GM18873 (cell line): ENCODE data around the gene OR2A1.
"Not testable (repeated sequence)": the region's sequence is repeated elsewhere in the genome, so short reads cannot be mapped to it uniquely, and the experiment has no call there.

Experiments used
- ATAC-seq: cut with Tn5 transposase; IDR thresholded peaks from one replicate; pipeline ENCODE4 v1.9.1; 2021; ENCODE audit warnings: mild to moderate bottlenecking, moderate library complexity, moderate number of reproducible peaks; ENCODE audit not compliant: unreplicated experiment, low FRiP score

OR2A1 gene

DNA sequence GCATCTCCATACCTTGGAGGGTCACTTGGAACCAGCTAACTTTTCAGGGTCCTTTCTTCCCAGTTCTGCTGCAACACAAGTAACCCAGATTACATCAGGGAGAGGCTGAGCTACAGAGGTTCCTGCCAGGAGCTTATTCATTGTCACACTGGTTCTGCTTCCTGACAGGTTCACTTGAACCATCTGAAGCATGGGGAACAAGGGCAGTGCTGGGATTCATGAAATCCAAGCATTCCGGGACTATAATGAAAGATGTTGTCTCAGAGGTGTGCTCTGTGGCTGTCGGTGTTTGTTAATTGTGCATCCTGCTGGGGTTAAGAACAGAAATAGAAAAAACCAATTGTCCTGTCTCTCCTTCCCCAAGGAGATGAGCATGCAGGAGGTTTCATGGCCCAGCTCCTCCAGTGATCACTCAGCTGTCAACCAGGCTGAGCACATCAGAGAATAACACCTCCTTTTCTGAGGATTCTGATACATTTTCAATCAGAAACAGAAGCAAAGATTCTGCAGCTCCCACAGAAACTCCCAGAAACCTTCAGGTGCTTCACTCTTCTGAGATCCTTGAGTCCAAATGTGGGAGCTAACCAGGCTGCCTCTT is at the start of gene OR2A1:
Gene OR2A1 (plus strand): TSS at position 548 of the 598 bp plus-strand sequence. CDS start 5,706 bp downstream, outside the sequence.
- not testable (repeated sequence) for ATAC-seq

- ATAC-seq = not testable (repeated sequence)
Observed at GRCh38 chr7:144264692-144265091, 47.5 kb upstream of the OR2A1 start, which contains the start of gene OR2A7. OR2A7 (minus strand) TSS chr7:144264792; CDS start chr7:144259628, 5,164 bp downstream.

DNA sequence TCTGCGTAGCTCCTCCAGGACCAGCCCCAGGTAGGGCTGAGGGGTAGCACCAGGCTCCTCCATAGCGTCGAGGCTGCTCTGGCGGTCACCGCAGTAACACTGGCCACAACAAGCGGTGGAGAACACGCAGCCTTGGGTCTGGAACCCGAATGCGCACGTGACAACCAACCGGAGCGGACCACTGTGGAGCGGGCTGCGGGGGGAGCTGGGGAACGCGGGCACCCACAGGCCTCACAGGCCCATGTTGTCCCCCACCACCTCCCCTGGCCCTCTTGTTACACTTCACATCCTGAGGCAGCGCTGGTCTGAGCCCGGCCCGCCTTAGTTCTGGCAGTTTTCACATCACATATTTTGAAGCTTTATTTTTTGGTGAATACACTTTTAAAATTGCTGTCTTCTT is 43.0 kb upstream of the OR2A1 start, which contains the start of gene CTAGE8:
Gene CTAGE8 (minus strand): TSS at position 101 of the 400 bp plus-strand sequence. CDS start 38 bp downstream, at position 63.
- ATAC-seq = not testable (repeated sequence)

DNA sequence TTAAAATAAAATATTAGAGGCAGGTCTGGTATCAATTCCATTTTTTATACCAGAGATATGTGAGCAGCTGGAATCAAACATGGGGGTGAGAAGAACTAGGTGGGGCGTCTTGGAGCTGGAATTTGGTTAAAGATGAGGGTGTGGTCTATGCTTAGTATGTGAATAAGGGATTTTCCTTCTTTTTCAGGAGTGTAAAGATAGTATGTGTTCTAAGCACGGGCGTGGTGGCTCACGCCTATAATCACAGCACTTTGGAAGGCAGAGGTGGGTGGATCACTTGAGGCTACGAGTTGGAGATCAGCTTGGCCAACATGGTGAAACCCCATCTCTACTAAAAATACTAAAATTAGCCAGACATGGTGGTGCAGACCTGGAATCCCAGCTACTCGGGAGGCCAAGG is 36.9 kb upstream of the OR2A1 start:
- not testable (repeated sequence) for ATAC-seq

- not testable (repeated sequence) for ATAC-seq
Observed at GRCh38 chr7:144280010-144280409, 32.2 kb upstream of the OR2A1 start.

DNA sequence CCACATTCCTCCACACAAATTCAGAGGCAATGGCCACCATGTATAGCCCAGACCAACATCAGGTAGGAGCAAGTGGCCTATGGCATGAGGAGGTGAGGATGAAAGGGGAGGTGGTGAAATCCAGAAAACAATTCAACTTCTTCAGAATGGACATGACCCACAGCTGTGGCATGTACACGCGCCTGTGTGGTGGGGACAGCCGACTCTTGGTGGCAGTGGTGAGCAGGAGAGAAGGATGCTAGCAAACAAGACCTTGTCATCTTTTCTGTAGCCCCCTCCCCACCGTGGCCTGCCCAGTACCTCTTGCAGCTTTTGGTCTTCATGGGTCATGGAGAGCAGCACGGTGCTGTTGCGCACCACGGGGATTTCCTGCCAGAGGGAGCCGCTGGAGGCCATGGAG is 30.2 kb upstream of the OR2A1 start:
- ATAC-seq = not testable (repeated sequence)

GRCh38 chr7:144282490-144282889 is 29.7 kb upstream of the OR2A1 start:
- not testable (repeated sequence) for ATAC-seq

GRCh38 chr7:144283716-144284115 is 28.5 kb upstream of the OR2A1 start:
- not testable (repeated sequence) for ATAC-seq

DNA sequence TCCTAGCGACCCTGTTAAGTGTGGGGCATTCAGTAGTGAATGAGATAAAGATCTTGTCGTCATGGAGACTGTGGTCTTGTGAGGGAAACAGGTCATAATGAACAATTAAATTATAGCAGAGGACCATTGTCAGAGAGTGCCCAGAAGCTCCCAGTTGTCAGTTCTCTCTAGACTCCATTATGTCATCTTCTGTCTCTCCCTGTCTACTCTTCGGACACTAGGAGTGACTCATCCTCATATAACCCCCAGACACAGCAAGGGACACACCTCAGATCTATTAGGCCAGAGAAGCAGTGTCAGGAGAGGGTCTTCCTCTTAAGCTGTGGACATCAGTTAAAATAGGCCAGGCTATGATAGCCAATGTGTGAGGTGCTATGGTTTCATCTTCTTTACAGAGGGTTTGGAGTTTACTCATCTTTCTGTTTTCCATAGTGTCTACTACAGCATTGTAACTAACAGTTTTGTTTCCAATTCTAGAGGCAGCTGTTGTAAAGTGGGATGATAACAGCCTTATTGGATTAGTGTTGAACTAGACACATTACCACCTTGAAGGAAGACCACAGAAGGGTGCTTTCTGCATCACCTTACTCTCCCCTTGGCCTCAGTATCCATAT is 24.9 kb upstream of the OR2A1 start:
- ATAC-seq = not testable (repeated sequence)

GRCh38 chr7:144291607-144292006 is 20.6 kb upstream of the OR2A1 start:
- ATAC-seq = not testable (repeated sequence)

GRCh38 chr7:144292384-144293161 is 19.6 kb upstream of the OR2A1 start:
- ATAC-seq = not testable (repeated sequence)

GRCh38 chr7:144293794-144294499 is 18.3 kb upstream of the OR2A1 start:
- ATAC-seq = peak; percentile 53

DNA sequence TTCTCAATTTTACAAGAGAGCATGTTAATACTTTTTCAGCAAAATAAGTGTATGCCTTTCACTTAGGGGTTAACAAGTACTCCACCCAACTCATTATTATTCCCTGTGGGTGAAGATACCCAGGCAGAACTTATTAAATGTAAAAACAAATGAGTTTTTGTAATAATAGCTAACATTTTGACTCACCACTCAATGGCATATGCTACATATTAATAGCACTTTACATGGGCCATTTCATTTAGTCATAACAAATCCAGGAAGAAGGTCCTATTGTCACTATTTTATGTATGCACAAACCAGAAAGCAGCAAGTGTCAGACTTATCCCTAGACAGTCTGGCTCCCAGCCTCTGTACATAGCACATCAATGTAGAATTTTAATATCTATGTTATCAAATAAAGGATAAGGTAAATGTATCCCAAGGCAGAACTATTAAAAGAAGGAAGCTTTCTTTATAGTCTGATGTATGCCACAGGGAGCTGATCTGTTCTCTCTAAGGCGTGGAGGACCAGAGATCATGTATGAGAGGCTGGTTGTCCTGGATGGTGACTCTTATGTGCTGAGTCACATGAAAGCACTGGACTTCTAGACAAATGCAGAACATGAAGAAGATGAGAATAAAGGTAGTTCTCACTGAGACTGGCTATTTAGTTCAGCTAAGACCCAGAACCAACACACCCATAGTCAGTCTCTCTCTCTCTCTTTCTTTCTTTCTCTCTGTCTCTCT is 9.5 kb upstream of the OR2A1 start:
- ATAC-seq = not testable (repeated sequence)

DNA sequence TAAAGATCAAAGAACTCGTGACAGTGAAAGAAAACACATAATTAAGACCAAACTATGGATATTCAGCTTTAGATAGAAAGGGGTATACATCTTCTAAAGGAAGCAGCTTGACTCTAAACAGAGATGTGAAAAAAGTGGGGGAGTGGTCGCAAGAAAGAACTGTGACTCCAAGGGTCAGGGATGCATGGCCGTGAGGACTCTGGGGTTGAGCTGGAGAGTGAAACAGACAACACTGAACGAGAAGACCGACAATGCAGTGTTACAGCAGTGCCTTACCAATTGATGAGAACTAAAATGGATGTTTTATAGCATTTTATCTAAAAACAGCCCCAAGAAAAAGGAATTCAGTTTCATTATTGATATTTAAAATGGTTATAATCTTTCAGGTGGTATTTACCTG is 8.6 kb upstream of the OR2A1 start:
- ATAC-seq = not testable (repeated sequence)

GRCh38 chr7:144305156-144305555 is 7.1 kb upstream of the OR2A1 start:
- not testable (repeated sequence) for ATAC-seq

DNA sequence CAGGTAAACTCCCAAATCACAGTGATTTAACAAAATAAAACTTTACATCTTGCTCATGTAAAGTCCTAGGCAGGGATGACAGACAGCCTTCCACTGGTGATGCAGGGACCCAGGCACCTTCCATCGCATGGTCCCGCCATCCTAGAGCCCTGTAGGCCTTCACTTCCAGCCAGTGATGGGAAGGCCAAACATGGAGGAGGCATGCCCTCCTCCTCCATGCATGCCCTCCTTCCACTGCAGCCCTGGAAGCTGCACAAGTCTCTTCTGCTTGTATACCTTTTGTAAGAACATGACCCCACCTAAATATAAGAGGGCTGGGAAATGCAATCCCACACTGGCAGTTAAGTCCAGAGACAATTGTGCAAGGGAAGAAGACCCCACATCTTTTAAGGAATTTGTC is 2.5 kb upstream of the OR2A1 start:
- not testable (repeated sequence) for ATAC-seq

- not testable (repeated sequence) for ATAC-seq
Observed at GRCh38 chr7:144311218-144311617, 1.0 kb upstream of the OR2A1 start.

- ATAC-seq = not testable (repeated sequence)
Observed at GRCh38 chr7:144317537-144317936, 5.3 kb downstream of the OR2A1 start.

DNA sequence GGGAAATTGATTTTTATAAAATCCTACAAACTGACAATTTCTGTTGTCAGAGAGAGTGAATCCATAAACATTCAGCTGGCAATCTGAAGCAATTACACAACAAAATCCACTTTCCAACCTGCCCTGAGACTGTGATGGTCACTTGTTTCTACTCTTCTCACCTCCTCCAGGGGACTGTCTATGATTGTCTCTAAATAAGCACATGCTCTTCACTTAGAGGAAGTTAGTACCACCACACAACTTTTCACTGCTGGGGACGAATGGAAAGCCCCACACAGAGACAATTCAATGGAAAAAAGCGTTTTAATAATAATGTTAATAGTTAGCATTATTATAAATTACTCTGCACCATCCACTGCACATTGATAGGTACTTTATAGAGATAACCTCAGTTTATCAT is 7.3 kb downstream of the OR2A1 start:
- ATAC-seq = not testable (repeated sequence)
